K562 (cell line): ENCODE results near the gene SP100. TPM values are rescaled to one million over a fixed set of nuclear protein-coding genes. Genes with fewer than 3 reads are reported as not detected.

Source experiments
- ATAC-seq: fragments of 200-7000 bp; cut with Tn5 transposase; 3 replicates; pipeline ENCODE4 v1.9.1; 2020; ENCODE audit warnings: moderate library complexity
- BruUV-seq: library from RNA; stranded (reverse); fragments of 400-500 nt; replicated peaks from 2 replicates; lab custom pipeline; 2021; lab: Mats Ljungman, UMichigan
- CTCF ChIA-PET: fragments of 300-600 bp; formaldehyde crosslinking; extraction: SDS; loops from one replicate; lab custom pipeline; 2021; ENCODE audit warnings: low intra/inter-chr PET ratio; lab: Yijun Ruan, JAX
- POLR2A ChIA-PET: fragments of 300-600, 350-650 bp; sonication (Branson Sonifier 250); formaldehyde crosslinking; extraction: SDS; loops from one replicate; lab custom pipeline; 2021; ENCODE audit warnings: antibody characterized with exemption, inconsistent platforms; lab: Yijun Ruan, JAX
- DNase-seq, 4 experiments: peaks; one replicate each; pipeline versions ENCODE4 v3.0.0 to v3.0.0-alpha.2; 2011 to 2018; ENCODE audit warnings: low spot score in 3 of 4, mixed read lengths in 3 of 4; ENCODE audit errors: extremely low read depth in 1 of 4
- FAIRE-seq: peaks from 2 replicates; lab custom pipeline; 2011; peaks lifted over from hg19 to GRCh38; lab: Jason Lieb, UNC
- H2AFZ ChIP-seq: 2 replicates; pipeline ENCODE4 v1.6.0; 2011; ENCODE audit warnings: low read depth, low read length, control low read depth, inconsistent platforms
- H3K27ac ChIP-seq: fragments of 200-600 bp; 3 replicates; pipeline ENCODE4 v1.8.0; 2011; ENCODE audit warnings: low read depth, mild to moderate bottlenecking, control low read depth, inconsistent platforms, low read length, moderate library complexity, mixed read lengths; ENCODE audit errors: extremely low read depth
- H3K27me3 ChIP-seq, 2 experiments: fragments of 300-600 bp in 1 of 2; 2 replicates in 1 of 2; 3 replicates in 1 of 2; pipeline versions ENCODE4 v1.6.0 to v1.8.0; 2011; ENCODE audit warnings: inconsistent platforms in 2 of 2, low read length in 2 of 2, mild to moderate bottlenecking in 1 of 2, mixed read lengths in 1 of 2, moderate library complexity in 1 of 2; ENCODE audit not compliant: control insufficient read depth in 2 of 2, insufficient read depth in 2 of 2
- H3K36me3 ChIP-seq: fragments of 300-600 bp; 3 replicates; pipeline ENCODE4 v1.8.0; 2011; ENCODE audit warnings: mild to moderate bottlenecking, low read length, inconsistent platforms; ENCODE audit not compliant: control insufficient read depth, insufficient read depth
- H3K4me1 ChIP-seq, 2 experiments: fragments of 200-600 bp in 1 of 2; replicated peaks in 1 of 2; 2 replicates in 1 of 2; 3 replicates in 1 of 2; pipeline versions ENCODE4 v1.5.1 to v1.8.0; 2011; ENCODE audit warnings: inconsistent platforms in 2 of 2, low read length in 2 of 2, mild to moderate bottlenecking in 1 of 2, mixed read lengths in 1 of 2, moderate library complexity in 1 of 2; ENCODE audit not compliant: control insufficient read depth in 2 of 2, insufficient read depth in 2 of 2
- H3K4me2 ChIP-seq: 2 replicates; pipeline ENCODE4 v1.6.1; 2011; ENCODE audit warnings: low read length, control low read depth, inconsistent platforms, mixed read lengths; ENCODE audit not compliant: insufficient read depth
- H3K4me3 ChIP-seq: fragments of 200-600 bp; sonication (generic), shearing (Covaris generic); 2 replicates; pipeline ENCODE4 v1.5.1; 2016; ENCODE audit warnings: control low read depth, inconsistent platforms
- H3K79me2 ChIP-seq: fragments of 200-600 bp; 3 replicates; pipeline ENCODE4 v1.8.0; 2011; ENCODE audit warnings: low read length, inconsistent platforms; ENCODE audit not compliant: control insufficient read depth, insufficient read depth
- H3K9ac ChIP-seq, 2 experiments: 2 replicates each; pipeline versions ENCODE4 v1.6.0 to v1.6.1; 2011; ENCODE audit warnings: low read depth in 2 of 2, low read length in 2 of 2, control low read depth in 1 of 2, inconsistent platforms in 1 of 2, mild to moderate bottlenecking in 1 of 2, mixed read lengths in 1 of 2; ENCODE audit not compliant: insufficient read depth in 1 of 2
- H3K9me1 ChIP-seq: one replicate; pipeline ENCODE4 v1.6.0; 2011; ENCODE audit warnings: inconsistent platforms, mild to moderate bottlenecking, low read length, moderate library complexity; ENCODE audit not compliant: control insufficient read depth, insufficient read depth
- H3K9me3 ChIP-seq: replicated peaks from 2 replicates; pipeline ENCODE4 v1.5.1; 2011; ENCODE audit warnings: low read depth, low read length, inconsistent platforms; ENCODE audit not compliant: control insufficient read depth, insufficient read depth
- H4K20me1 ChIP-seq: replicated peaks from 2 replicates; pipeline ENCODE4 v1.6.1; 2011; ENCODE audit warnings: low read length, inconsistent platforms, mixed read lengths; ENCODE audit not compliant: control insufficient read depth, insufficient read depth
- CC2D1A ChIP-seq: fragments of 450-650 bp; IDR thresholded peaks from 2 replicates; pipeline ENCODE4 v1.6.1; 2017; ENCODE audit warnings: mild to moderate bottlenecking
- CHD4 ChIP-seq: fragments of 200-600 bp; sonication (generic); IDR thresholded peaks from 3 replicates; pipeline ENCODE4 v1.6.1; 2012; ENCODE audit warnings: low read depth, mild to moderate bottlenecking, mixed read lengths, low read length, inconsistent platforms; ENCODE audit not compliant: insufficient read depth, insufficient replicate concordance, poor library complexity, severe bottlenecking
- CREB5 ChIP-seq: fragments of 250-450 bp; sonication (Bioruptor Pico); IDR thresholded peaks from 2 replicates; pipeline ENCODE4 v1.5.0; 2020; ENCODE audit warnings: mild to moderate bottlenecking
- CXXC5 ChIP-seq: fragments of 250-450 bp; sonication (Bioruptor Pico); IDR thresholded peaks from 2 replicates; pipeline ENCODE4 v1.8.0; 2022; ENCODE audit warnings: inconsistent platforms, mild to moderate bottlenecking, moderate library complexity
- ELF2 ChIP-seq: fragments of 250-450 bp; sonication (Bioruptor Pico); IDR thresholded peaks from 2 replicates; pipeline ENCODE4 v1.5.0; 2021; ENCODE audit warnings: mild to moderate bottlenecking
- NR1H2 ChIP-seq: sonication (generic); formaldehyde crosslinking; IDR thresholded peaks from 2 replicates; pipeline ENCODE4 v1.4.0; 2020; ENCODE audit warnings: mild to moderate bottlenecking, missing genetic modification reagents
- PURB ChIP-seq: sonication (generic); formaldehyde crosslinking; IDR thresholded peaks from 2 replicates; pipeline ENCODE4 v1.9.0; 2021; ENCODE audit warnings: low read depth, mild to moderate bottlenecking, missing genetic modification reagents
- PYGO2 ChIP-seq: fragments of 450-650 bp; IDR thresholded peaks from 2 replicates; pipeline ENCODE4 v1.6.1; 2016; ENCODE audit warnings: mild to moderate bottlenecking, missing genetic modification characterization, moderate library complexity, missing compliant biosample characterization
- SLC30A9 ChIP-seq: fragments of 250-450 bp; sonication (Bioruptor Pico); IDR thresholded peaks from 2 replicates; pipeline ENCODE4 v1.8.0; 2022; ENCODE audit warnings: mild to moderate bottlenecking, moderate library complexity
- TEAD4 ChIP-seq, 2 experiments: sonication (generic) in 1 of 2; formaldehyde crosslinking in 1 of 2; IDR thresholded peaks; 2 replicates each; pipeline versions ENCODE4 v1.6.1 to v1.8.0; 2012 to 2022; ENCODE audit warnings: borderline replicate concordance in 1 of 2, inconsistent platforms in 1 of 2, low read length in 1 of 2, mild to moderate bottlenecking in 1 of 2, missing genetic modification reagents in 1 of 2
- U2AF2 ChIP-seq: fragments of 200-400 bp; formaldehyde crosslinking; optimal IDR thresholded peaks from 2 replicates; pipeline ENCODE3; 2017; ENCODE audit warnings: low read depth, mild to moderate bottlenecking, low read length
- ZBTB1 ChIP-seq: sonication (generic); formaldehyde crosslinking; IDR thresholded peaks from 2 replicates; pipeline ENCODE4 v1.8.1; 2023; ENCODE audit warnings: missing genetic modification reagents, low read depth, mild to moderate bottlenecking, borderline replicate concordance
- ZNF79 ChIP-seq: fragments of 250-450 bp; sonication (Bioruptor Pico); IDR thresholded peaks from 2 replicates; pipeline ENCODE4 v1.4.0; 2020; ENCODE audit warnings: low read depth, mild to moderate bottlenecking, moderate library complexity
- WGBS: fragments of 100-300 bp; shearing (Covaris generic); methylation state at CpG from one replicate; pipeline ENCODE4 v1.1.6; 2016; ENCODE audit warnings: low coverage, mixed read lengths; ENCODE audit not compliant: insufficient coverage; ENCODE audit errors: missing lambda C conversion rate; 5-methylcytosine and 5-hydroxymethylcytosine counted together
- in situ Hi-C: fragments of 300-500 bp; cut with MboI; formaldehyde crosslinking; loops from 4 replicates; pipeline ENCODE4 v1.15.0; 2018; ENCODE audit warnings: inconsistent platforms, mixed read lengths
- intact Hi-C: fragments of 100-400 bp; cut with micrococcal nuclease; formaldehyde crosslinking; loops from 2 replicates; pipeline ENCODE4 v1.14.2; 2022
- polyA plus RNA-seq, 8 experiments: library from polyadenylated mRNA; depleted of rRNA in 4 of 8; stranded (reverse) in 5 of 8; unstranded in 3 of 8; fragments of >200 nt; fragmentation: Nextera tagmentation in 2 of 8; fragmentation: Illumina TruSeq in 1 of 8; extraction: Ambion mirVana in 2 of 8; extraction: Trizol in 1 of 8; gene quantifications; 2 replicates each; pipeline versions ENCODE4 v1.2.1 to v1.2.3, GENCODE V29; 2011 to 2014; ENCODE audit warnings: inconsistent platforms in 1 of 8, missing spikeins in 1 of 8
- total RNA-seq, 7 experiments: library from RNA; depleted of rRNA in 6 of 7; stranded (reverse); fragments of >200 nt in 6 of 7; fragmentation: Illumina TruSeq in 2 of 7; extraction: Trizol in 2 of 7; gene quantifications; 2 replicates each; pipeline versions ENCODE4 v1.2.1 to v1.2.3, GENCODE V29; 2011 to 2021; ENCODE audit warnings: low replicate concordance in 1 of 7
- TF ChIP-seq, protein P1 (sequence below): sonication (generic); formaldehyde crosslinking; IDR thresholded peaks from 2 replicates; pipeline ENCODE4 v1.9.0; 2022; ENCODE audit warnings: mild to moderate bottlenecking, missing genetic modification reagents
- TF ChIP-seq, protein P2 (sequence below), 2 experiments: fragments of 450-650 bp in 1 of 2; sonication (generic) in 1 of 2; formaldehyde crosslinking; conservative IDR thresholded peaks; 2 replicates each; pipeline versions ENCODE4 v1.4.0 to v1.8.1; 2020 to 2022; ENCODE audit warnings: mild to moderate bottlenecking in 1 of 2, missing genetic modification reagents in 1 of 2
- TF ChIP-seq, protein P3 (sequence below): fragments of 250-450 bp; sonication (Bioruptor Pico); IDR thresholded peaks from 2 replicates; pipeline ENCODE4 v1.8.0; 2022; ENCODE audit warnings: inconsistent platforms

The SP100 gene
- total and polyA plus RNA-seq, 9 of the 15 experiments (the other 6 are each of a cell fraction or from before 2014, with no cell fraction given), result 19.2 to 39.2 (median 34.6) TPM

GRCh38 chr2:230434677-230435324 lies 18.8 kb downstream of the SP100 start:
- BruUV-seq, result no TSS peak
- in situ Hi-C loops (no loop called here), intact Hi-C loops (no loop called here)
- 0 out of 3 replicates have a peak, but pooled peaks cover 6% of the 10 kb centered on the region for H3K36me3 ChIP-seq
- H4K20me1 ChIP-seq, result no peaks in the 10 kb centered on the region
- no peak overlapping the region for H3K27ac ChIP-seq
- DNase-seq, result no peak
- no peak overlapping the region for H3K4me2 ChIP-seq
- no peak overlapping the region for H3K4me3 ChIP-seq
- no peaks in the 10 kb centered on the region for H3K9me1 ChIP-seq
- no peaks in the 10 kb centered on the region for H3K27me3 ChIP-seq
- H3K79me2 ChIP-seq, result peaks cover 15% of the 10 kb centered on the region
- POLR2A ChIA-PET, result no interaction called here
- CTCF ChIA-PET, result no interaction called here
- 97% methylated on average over 4 of the region's 4 CpGs for WGBS
- no peaks in the 10 kb centered on the region; a peak in 1 of 5 replicates for H3K4me1 ChIP-seq
- no peak for FAIRE-seq
- no peak for ATAC-seq
- no peak overlapping the region for H2AFZ ChIP-seq
- no peak for TF ChIP-seq ELF2 (CRISPR knock-in tag)
- TF ChIP-seq, protein P1, sequence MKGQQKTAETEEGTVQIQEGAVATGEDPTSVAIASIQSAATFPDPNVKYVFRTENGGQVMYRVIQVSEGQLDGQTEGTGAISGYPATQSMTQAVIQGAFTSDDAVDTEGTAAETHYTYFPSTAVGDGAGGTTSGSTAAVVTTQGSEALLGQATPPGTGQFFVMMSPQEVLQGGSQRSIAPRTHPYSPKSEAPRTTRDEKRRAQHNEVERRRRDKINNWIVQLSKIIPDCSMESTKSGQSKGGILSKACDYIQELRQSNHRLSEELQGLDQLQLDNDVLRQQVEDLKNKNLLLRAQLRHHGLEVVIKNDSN (CRISPR knock-in tag), result no peak
- no peak for TF ChIP-seq TEAD4 (IDR thresholded peaks at IDR 0.05; ENCODE audit: low read length)
- TF ChIP-seq TEAD4 (CRISPR knock-in tag; IDR thresholded peaks at IDR 0.05; ENCODE audit: borderline replicate concordance), result no peak
- TF ChIP-seq, protein P2, sequence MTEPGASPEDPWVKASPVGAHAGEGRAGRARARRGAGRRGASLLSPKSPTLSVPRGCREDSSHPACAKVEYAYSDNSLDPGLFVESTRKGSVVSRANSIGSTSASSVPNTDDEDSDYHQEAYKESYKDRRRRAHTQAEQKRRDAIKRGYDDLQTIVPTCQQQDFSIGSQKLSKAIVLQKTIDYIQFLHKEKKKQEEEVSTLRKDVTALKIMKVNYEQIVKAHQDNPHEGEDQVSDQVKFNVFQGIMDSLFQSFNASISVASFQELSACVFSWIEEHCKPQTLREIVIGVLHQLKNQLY (CRISPR knock-in tag; conservative IDR thresholded peaks at IDR 0.05), result no peak
- no peak for TF ChIP-seq NR1H2 (CRISPR knock-in tag)
- no peak for TF ChIP-seq ZNF79
- TF ChIP-seq, protein P3, sequence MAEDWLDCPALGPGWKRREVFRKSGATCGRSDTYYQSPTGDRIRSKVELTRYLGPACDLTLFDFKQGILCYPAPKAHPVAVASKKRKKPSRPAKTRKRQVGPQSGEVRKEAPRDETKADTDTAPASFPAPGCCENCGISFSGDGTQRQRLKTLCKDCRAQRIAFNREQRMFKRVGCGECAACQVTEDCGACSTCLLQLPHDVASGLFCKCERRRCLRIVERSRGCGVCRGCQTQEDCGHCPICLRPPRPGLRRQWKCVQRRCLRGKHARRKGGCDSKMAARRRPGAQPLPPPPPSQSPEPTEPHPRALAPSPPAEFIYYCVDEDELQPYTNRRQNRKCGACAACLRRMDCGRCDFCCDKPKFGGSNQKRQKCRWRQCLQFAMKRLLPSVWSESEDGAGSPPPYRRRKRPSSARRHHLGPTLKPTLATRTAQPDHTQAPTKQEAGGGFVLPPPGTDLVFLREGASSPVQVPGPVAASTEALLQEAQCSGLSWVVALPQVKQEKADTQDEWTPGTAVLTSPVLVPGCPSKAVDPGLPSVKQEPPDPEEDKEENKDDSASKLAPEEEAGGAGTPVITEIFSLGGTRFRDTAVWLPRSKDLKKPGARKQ (CRISPR knock-in tag), result no peak
- no peak for TF ChIP-seq SLC30A9 (CRISPR knock-in tag)
- TF ChIP-seq PURB (CRISPR knock-in tag), result no peak
- TF ChIP-seq ZBTB1 (CRISPR knock-in tag), result no peak
- TF ChIP-seq CC2D1A, result no peak
- TF ChIP-seq U2AF2, result no peak
- no peak for TF ChIP-seq CREB5 (CRISPR knock-in tag)
- no peak for TF ChIP-seq CXXC5 (CRISPR knock-in tag)
- no peak for TF ChIP-seq PYGO2 (tag)
- TF ChIP-seq CHD4, result no peak
- H3K9ac ChIP-seq, result no peak overlapping the region
- H3K9me3 ChIP-seq, result peaks cover 4% of the 10 kb centered on the region; the same call in 1 of the 2 replicates
